Liver (tissue), 9 donors: ENCODE results near the gene TNFSF12. TPM values are rescaled to one million over a fixed set of nuclear protein-coding genes. Genes with fewer than 3 reads are reported as not detected.
A peak's percentile ranks its signal among the peaks of the same experiment; 100 is the strongest.

Source experiments
- DNase-seq: peaks from one replicate; pipeline ENCODE4 v3.0.0-alpha.2; 2017; ENCODE audit warnings: low spot score
- H3K27ac ChIP-seq, 2 donors: one replicate each; pipeline ENCODE4 v1.7.0; 2013; ENCODE audit warnings: inconsistent platforms in 2 of 2, low read length in 2 of 2, control low read depth in 1 of 2, low read depth in 1 of 2, mild to moderate bottlenecking in 1 of 2
- H3K27me3 ChIP-seq, 4 donors: one replicate each; pipeline versions ENCODE4 v1.6.1 to v1.7.0; 2013; ENCODE audit warnings: low read length in 3 of 4, inconsistent platforms in 1 of 4, mild to moderate bottlenecking in 1 of 4, moderate library complexity in 1 of 4; ENCODE audit not compliant: control insufficient read depth in 4 of 4, insufficient read depth in 4 of 4
- H3K36me3 ChIP-seq, 4 donors: one replicate each; pipeline versions ENCODE4 v1.6.1 to v1.7.0; 2013; ENCODE audit warnings: low read length in 3 of 4, mild to moderate bottlenecking in 3 of 4, low read depth in 1 of 4, moderate library complexity in 1 of 4; ENCODE audit not compliant: control insufficient read depth in 4 of 4, insufficient read depth in 3 of 4
- H3K4me1 ChIP-seq, 4 donors: one replicate each; pipeline versions ENCODE4 v1.6.1 to v1.7.0; 2013; ENCODE audit warnings: low read length in 3 of 4, mild to moderate bottlenecking in 3 of 4, moderate library complexity in 1 of 4; ENCODE audit not compliant: control insufficient read depth in 4 of 4, insufficient read depth in 4 of 4
- H3K4me3 ChIP-seq, 3 donors: one replicate each; pipeline versions ENCODE4 v1.6.1 to v1.7.0; 2013; ENCODE audit warnings: low read length in 3 of 3, control low read depth in 1 of 3, low read depth in 1 of 3, mild to moderate bottlenecking in 1 of 3
- H3K9ac ChIP-seq, 2 donors: one replicate each; pipeline ENCODE4 v1.7.0; 2013; ENCODE audit warnings: low read length in 2 of 2, mild to moderate bottlenecking in 2 of 2, moderate library complexity in 2 of 2, control low read depth in 1 of 2, low read depth in 1 of 2
- H3K9me3 ChIP-seq, 4 donors: one replicate each; pipeline versions ENCODE4 v1.6.1 to v1.7.0; 2013; ENCODE audit warnings: low read length in 3 of 4; ENCODE audit not compliant: control insufficient read depth in 4 of 4
- ATF3 ChIP-seq: IDR thresholded peaks from 2 replicates; pipeline ENCODE4 v1.6.1; 2016; ENCODE audit warnings: antibody characterized with exemption
- CTCF ChIP-seq: fragments of 150-350 bp; IDR thresholded peaks from 2 replicates; pipeline ENCODE4 v1.5.1; 2017; ENCODE audit warnings: improper control_type of control experiment, low read depth, low read length; ENCODE audit not compliant: missing input control
- EGR1 ChIP-seq, 2 donors: IDR thresholded peaks; 2 replicates each; pipeline ENCODE4 v1.6.1; 2016 to 2018; ENCODE audit warnings: antibody characterized with exemption in 2 of 2, low read depth in 2 of 2
- FOXA1 ChIP-seq: IDR thresholded peaks from 2 replicates; pipeline ENCODE4 v1.6.1; 2016; ENCODE audit warnings: antibody characterized with exemption
- FOXA2 ChIP-seq: IDR thresholded peaks from 2 replicates; pipeline ENCODE4 v1.6.1; 2016; ENCODE audit warnings: antibody characterized with exemption
- GABPA ChIP-seq, 2 donors: IDR thresholded peaks in 1 of 2; conservative IDR thresholded peaks in 1 of 2; 2 replicates each; pipeline ENCODE4 v1.6.1; 2016; ENCODE audit warnings: antibody characterized with exemption in 2 of 2, mild to moderate bottlenecking in 1 of 2, moderate library complexity in 1 of 2
- HNF4A ChIP-seq, 2 donors: conservative IDR thresholded peaks; 2 replicates each; pipeline ENCODE4 v1.6.1; 2016; ENCODE audit warnings: antibody characterized with exemption in 2 of 2, mild to moderate bottlenecking in 2 of 2
- HNF4G ChIP-seq: IDR thresholded peaks from 2 replicates; pipeline ENCODE4 v1.6.1; 2016; ENCODE audit warnings: antibody characterized with exemption
- JUND ChIP-seq, 2 donors: IDR thresholded peaks; 2 replicates each; pipeline ENCODE4 v1.6.1; 2016; ENCODE audit warnings: antibody characterized with exemption in 2 of 2
- MAX ChIP-seq: IDR thresholded peaks from 2 replicates; pipeline ENCODE4 v1.6.1; 2016; ENCODE audit warnings: antibody characterized with exemption
- NR2F2 ChIP-seq: IDR thresholded peaks from 2 replicates; pipeline ENCODE4 v1.6.1; 2016; ENCODE audit warnings: antibody characterized with exemption
- RAD21 ChIP-seq, 2 donors: IDR thresholded peaks; 2 replicates each; pipeline ENCODE4 v1.6.1; 2016; ENCODE audit warnings: antibody characterized with exemption in 2 of 2, mild to moderate bottlenecking in 2 of 2
- RXRA ChIP-seq, 2 donors: IDR thresholded peaks; 2 replicates each; pipeline ENCODE4 v1.6.1; 2017 to 2018; ENCODE audit warnings: antibody characterized with exemption in 2 of 2, mild to moderate bottlenecking in 1 of 2
- SP1 ChIP-seq: IDR thresholded peaks from 2 replicates; pipeline ENCODE4 v1.6.1; 2018; ENCODE audit warnings: antibody characterized with exemption, mild to moderate bottlenecking
- YY1 ChIP-seq: IDR thresholded peaks from 2 replicates; pipeline ENCODE4 v1.6.1; 2016; ENCODE audit warnings: antibody characterized with exemption, mild to moderate bottlenecking
- ZBTB33 ChIP-seq: IDR thresholded peaks from 2 replicates; pipeline ENCODE4 v1.6.1; 2016; ENCODE audit warnings: antibody characterized with exemption
- WGBS: extraction: QIAGEN DNeasy Blood & Tissue Kit; methylation state at CpG from one replicate; pipeline ENCODE4 v1.1.7; 2013; 5-methylcytosine and 5-hydroxymethylcytosine counted together
- polyA plus RNA-seq, 2 donors: library from polyadenylated mRNA; stranded (reverse) in 1 of 2; unstranded in 1 of 2; fragments of 200-250 nt in 1 of 2; fragments of >200 nt in 1 of 2; fragmentation: Nextera tagmentation in 1 of 2; extraction: Ambion mirVana in 1 of 2; gene quantifications; one replicate each; pipeline versions ENCODE4 v1.2.1 to v1.2.3, GENCODE V29; 2013 to 2015
- total RNA-seq, 2 donors: library from RNA; depleted of rRNA; stranded (reverse); fragments of >200 nt; gene quantifications; one replicate each; pipeline ENCODE4 v1.2.3, GENCODE V29; 2014
- donor health status: healthy.
- donor health status: healthy.
- donor health status: healthy.
- donor health status: healthy.
- donor health status: healthy.

Gene TNFSF12
- total and polyA plus RNA-seq, 4 donors = 4.2 to 13.1 (median 5.4) TPM

- H3K27me3 ChIP-seq = no peaks in the 10 kb centered on the region
- H3K9me3 ChIP-seq = no peaks in the 10 kb centered on the region
- no peak overlapping the region for H3K27ac ChIP-seq
- H3K36me3 ChIP-seq = peaks cover 20 to 42% (median 41%) of the 10 kb centered on the region in 4 donors
- no peak overlapping the region for H3K4me3 ChIP-seq
- H3K4me1 ChIP-seq = peaks cover 12 to 70% (median 56%) of the 10 kb centered on the region in 4 donors
- H3K9ac ChIP-seq = no peak overlapping the region
- WGBS = 88% methylated on average over 14 of the region's 14 CpGs
- TF ChIP-seq HNF4A (conservative IDR thresholded peaks at IDR 0.05) (peak in 1 of 2 donors; percentile 19), HNF4G (no peak), RAD21 (IDR thresholded peaks at IDR 0.05) (no peak)
- no peak for DNase-seq
These were observed 27.6 kb downstream of the TNFSF12 start for GRCh38 chr17:7576432-7576937.

- Histone ChIP-seq H3K27me3 (no peaks in the 10 kb centered on the region), H3K4me1 (peaks cover 12 to 72% (median 56%) of the 10 kb centered on the region in 4 donors), H3K36me3 (peaks cover 20 to 42% (median 41%) of the 10 kb centered on the region in 4 donors), H3K9ac (no peak overlapping the region), H3K4me3 (no peak overlapping the region), H3K27ac (peak overlapping the region in 1 of 2 donors; percentile 7), H3K9me3 (no peaks in the 10 kb centered on the region)
- no peak for DNase-seq
- TF ChIP-seq HNF4G (no peak), GABPA (IDR thresholded peaks at IDR 0.05 in 1 of 2, conservative IDR thresholded peaks at IDR 0.05 in 1 of 2) (no peak), RAD21 (IDR thresholded peaks at IDR 0.05) (no peak), ATF3 (no peak), SP1 (no peak), YY1 (no peak), MAX (no peak), JUND (IDR thresholded peaks at IDR 0.05) (no peak), EGR1 (IDR thresholded peaks at IDR 0.05; ENCODE audit: low read depth in 2 of 2) (no peak), RXRA (IDR thresholded peaks at IDR 0.05) (no peak), FOXA2 (no peak), ZBTB33 (no peak), CTCF (no peak), FOXA1 (no peak), NR2F2 (no peak)
- 84% methylated on average over 17 of the region's 17 CpGs for WGBS
These were observed 28.7 kb downstream of the TNFSF12 start for GRCh38 chr17:7577327-7578199.
